Activated T-cell treated with anti-CD3 and anti-CD28 coated beads, Interleukin-2, amount 50 U/mL, for 48 hours (primary cell): Measurements from ENCODE around the gene GPRIN1.
A peak's percentile ranks its signal among the peaks of the same experiment; 100 is the strongest.
"Not testable (repeated sequence)": the region's sequence is repeated elsewhere in the genome, so short reads cannot be mapped to it uniquely, and the experiment has no call there.

ENCODE experiments used
- DNase-seq, 2 experiments: peaks; one replicate each; pipeline ENCODE4 v3.0.0-alpha.2; 2020

Gene GPRIN1

GRCh38 chr5:176596069-176596644 is 13.8 kb downstream of the GPRIN1 start:
- no peak for DNase-seq

GRCh38 chr5:176595386-176595943 is 14.5 kb downstream of the GPRIN1 start:
- no peak for DNase-seq

- DNase-seq, result no peak
Observed at GRCh38 chr5:176594554-176594953, 15.4 kb downstream of the GPRIN1 start.

- no peak for DNase-seq
Observed at GRCh38 chr5:176593273-176593869, 16.6 kb downstream of the GPRIN1 start.

- DNase-seq, result no peak
Observed at GRCh38 chr5:176592573-176592972, 17.4 kb downstream of the GPRIN1 start.

GRCh38 chr5:176591667-176592066 is 18.3 kb downstream of the GPRIN1 start:
- not testable (repeated sequence) for DNase-seq

GRCh38 chr5:176590035-176590717 is 19.8 kb downstream of the GPRIN1 start:
- DNase-seq, result no peak

GRCh38 chr5:176589039-176589769 is 20.8 kb downstream of the GPRIN1 start:
- DNase-seq, result no peak

GRCh38 chr5:176588297-176588696 is 21.7 kb downstream of the GPRIN1 start:
- DNase-seq, result no peak

- DNase-seq, result no peak
Observed at GRCh38 chr5:176587398-176587797, 22.6 kb downstream of the GPRIN1 start.

GRCh38 chr5:176583076-176583475 is 26.9 kb downstream of the GPRIN1 start:
- DNase-seq, result no peak

- no peak for DNase-seq
Observed at GRCh38 chr5:176581361-176581760, 28.6 kb downstream of the GPRIN1 start.

GRCh38 chr5:176579323-176579722 is 30.6 kb downstream of the GPRIN1 start:
- no peak for DNase-seq

GRCh38 chr5:176578391-176578808 is 31.6 kb downstream of the GPRIN1 start:
- DNase-seq, result peak; percentile 49 to 63

- DNase-seq, result no peak
Observed at GRCh38 chr5:176577312-176578176, 32.4 kb downstream of the GPRIN1 start.

GRCh38 chr5:176575488-176576422 is 34.2 kb downstream of the GPRIN1 start:
- DNase-seq, result no peak

- no peak for DNase-seq
Observed at GRCh38 chr5:176575066-176575465, 34.9 kb downstream of the GPRIN1 start.

GRCh38 chr5:176574297-176574591 is 35.7 kb downstream of the GPRIN1 start:
- no peak for DNase-seq

- peak; percentile 88 to 90 for DNase-seq
Observed at GRCh38 chr5:176573564-176574296, 36.2 kb downstream of the GPRIN1 start.

GRCh38 chr5:176570044-176570443 is 39.9 kb downstream of the GPRIN1 start:
- DNase-seq, result no peak

GRCh38 chr5:176568657-176569056 is 41.3 kb downstream of the GPRIN1 start:
- DNase-seq, result no peak
